ENCODE measurements around the gene BLVRA. TPM values are rescaled to one million over a fixed set of nuclear protein-coding genes. Genes with fewer than 3 reads are reported as not detected.

The BLVRA gene
- total RNA-seq, 4 donors from 2014 or later, result 20.4 to 93.0 (median 56.5) TPM

GRCh38 chr7:43749383-43749940 is 9.0 kb upstream of the BLVRA start:
- Histone ChIP-seq H3K9me3 (no peaks in the 10 kb centered on the region), H3K27ac (no peak overlapping the region), H3K4me3 (no peak overlapping the region), H3K4me1 (no peaks in the 10 kb centered on the region), H3K27me3 (no peaks in the 10 kb centered on the region), H3K36me3 (no peaks in the 10 kb centered on the region)
- TF ChIP-seq POLR2A (IDR thresholded peaks at IDR 0.05) (no peak), CTCF (IDR thresholded peaks at IDR 0.05) (no peak)
- intact Hi-C loops (cut with DNase I; ENCODE audit: low total_unique reads), result no loop called here
- no peak for DNase-seq

GRCh38 chr7:43750016-43750887 is 8.2 kb upstream of the BLVRA start:
- no peaks in the 10 kb centered on the region for H3K9me3 ChIP-seq
- intact Hi-C loops (cut with DNase I; ENCODE audit: low total_unique reads), result no loop called here
- H3K4me3 ChIP-seq, result no peak overlapping the region
- H3K4me1 ChIP-seq, result no peaks in the 10 kb centered on the region
- no peak for DNase-seq
- H3K27ac ChIP-seq, result no peak overlapping the region
- no peak for TF ChIP-seq POLR2A (IDR thresholded peaks at IDR 0.05)
- H3K36me3 ChIP-seq, result no peaks in the 10 kb centered on the region
- H3K27me3 ChIP-seq, result no peaks in the 10 kb centered on the region

- Histone ChIP-seq H3K4me1 (no peaks in the 10 kb centered on the region), H3K27me3 (no peaks in the 10 kb centered on the region), H3K27ac (no peak overlapping the region), H3K4me3 (no peak overlapping the region), H3K9me3 (no peaks in the 10 kb centered on the region), H3K36me3 (no peaks in the 10 kb centered on the region)
- no peak for DNase-seq
- intact Hi-C loops (cut with DNase I; ENCODE audit: low total_unique reads), result no loop called here
- no peak for TF ChIP-seq CTCF (IDR thresholded peaks at IDR 0.05)
- TF ChIP-seq POLR2A (IDR thresholded peaks at IDR 0.05), result no peak
These were observed 6.1 kb upstream of the BLVRA start for GRCh38 chr7:43752411-43752810.

GRCh38 chr7:43753271-43753810 is 5.1 kb upstream of the BLVRA start:
- H3K27me3 ChIP-seq, result no peaks in the 10 kb centered on the region
- DNase-seq, result no peak
- TF ChIP-seq CTCF (IDR thresholded peaks at IDR 0.05), result no peak
- TF ChIP-seq POLR2A (IDR thresholded peaks at IDR 0.05), result no peak
- intact Hi-C loops (cut with DNase I; ENCODE audit: low total_unique reads), result no loop called here
- no peaks in the 10 kb centered on the region for H3K4me1 ChIP-seq
- no peaks in the 10 kb centered on the region for H3K9me3 ChIP-seq
- no peak overlapping the region for H3K4me3 ChIP-seq
- no peaks in the 10 kb centered on the region for H3K36me3 ChIP-seq
- H3K27ac ChIP-seq, result no peak overlapping the region

- H3K27ac ChIP-seq, result no peak overlapping the region
- no peak for DNase-seq
- H3K36me3 ChIP-seq, result no peaks in the 10 kb centered on the region
- intact Hi-C loops (cut with DNase I; ENCODE audit: low total_unique reads), result no loop called here
- no peaks in the 10 kb centered on the region for H3K4me1 ChIP-seq
- no peaks in the 10 kb centered on the region for H3K27me3 ChIP-seq
- H3K9me3 ChIP-seq, result no peaks in the 10 kb centered on the region
- H3K4me3 ChIP-seq, result no peak overlapping the region
- TF ChIP-seq CTCF (IDR thresholded peaks at IDR 0.05) (no peak), POLR2A (IDR thresholded peaks at IDR 0.05) (no peak)
These were observed 4.6 kb upstream of the BLVRA start for GRCh38 chr7:43753843-43754242.

All from uterus (tissue), 4 donors.